H1 (cell line): ENCODE data around the gene MBD3L2B.

ENCODE experiments used
- CTCF ChIP-seq, 3 experiments: IDR thresholded peaks; 1 replicate in 2 of 3; 2 replicates in 1 of 3; pipeline versions ENCODE4 v1.5.1 to v1.6.1; 2011; ENCODE audit warnings: low read length in 3 of 3, mild to moderate bottlenecking in 3 of 3, inconsistent platforms in 2 of 3, low read depth in 1 of 3, moderate library complexity in 1 of 3; ENCODE audit not compliant: insufficient read depth in 1 of 3; ENCODE audit errors: control extremely low read depth in 1 of 3
- EGR1 ChIP-seq: IDR thresholded peaks from 2 replicates; pipeline ENCODE4 v1.6.1; 2011; ENCODE audit warnings: low read depth, low read length, borderline replicate concordance
- EP300 ChIP-seq, 2 experiments: IDR thresholded peaks; 1 replicate in 1 of 2; 2 replicates in 1 of 2; pipeline ENCODE4 v1.6.1; 2011 to 2012; ENCODE audit warnings: low read depth in 2 of 2, low read length in 2 of 2, mild to moderate bottlenecking in 2 of 2, borderline replicate concordance in 1 of 2, inconsistent platforms in 1 of 2, moderate library complexity in 1 of 2
- EZH2 ChIP-seq: fragments of 200-600 bp; sonication (generic); IDR thresholded peaks from 2 replicates; pipeline ENCODE4 v1.7.1; 2012; ENCODE audit warnings: low read depth, mild to moderate bottlenecking, moderate library complexity, low read length, inconsistent platforms; ENCODE audit not compliant: severe bottlenecking
- POLR2A ChIP-seq, 2 experiments: IDR thresholded peaks; 1 replicate in 1 of 2; 2 replicates in 1 of 2; pipeline ENCODE4 v1.6.1; 2011; ENCODE audit warnings: low read depth in 2 of 2, low read length in 2 of 2, mild to moderate bottlenecking in 2 of 2; ENCODE audit errors: control extremely low read depth in 1 of 2
- RAD21 ChIP-seq, 2 experiments: IDR thresholded peaks in 1 of 2; conservative IDR thresholded peaks in 1 of 2; 2 replicates each; pipeline ENCODE4 v1.6.1; 2011; ENCODE audit warnings: low read depth in 2 of 2, low read length in 2 of 2, improper control_type of control experiment in 1 of 2, inconsistent platforms in 1 of 2, mild to moderate bottlenecking in 1 of 2, moderate library complexity in 1 of 2
- SIN3A ChIP-seq, 2 experiments: IDR thresholded peaks in 1 of 2; conservative IDR thresholded peaks in 1 of 2; 2 replicates each; pipeline ENCODE4 v1.6.1; 2011 to 2012; ENCODE audit warnings: low read length in 2 of 2, improper control_type of control experiment in 1 of 2, low read depth in 1 of 2, mild to moderate bottlenecking in 1 of 2
- SP1 ChIP-seq: IDR thresholded peaks from 2 replicates; pipeline ENCODE4 v1.6.1; 2011; ENCODE audit warnings: low read depth, low read length
- TCF12 ChIP-seq: IDR thresholded peaks from 2 replicates; pipeline ENCODE4 v1.6.1; 2011; ENCODE audit warnings: low read depth, mild to moderate bottlenecking, low read length
- YY1 ChIP-seq: IDR thresholded peaks from 2 replicates; pipeline ENCODE4 v1.6.1; 2011; ENCODE audit warnings: low read depth, mild to moderate bottlenecking, low read length

GRCh38 chr19:7068599-7068998, 47.4 kb upstream of the MBD3L2B start:
- no peak for TF ChIP-seq TCF12
- TF ChIP-seq CTCF (IDR thresholded peaks at IDR 0.05; ENCODE audit: control extremely low read depth in 1 of 3, insufficient read depth in 1 of 3, low read depth in 1 of 3, low read length in 3 of 3), result no peak
- TF ChIP-seq SIN3A (conservative IDR thresholded peaks at IDR 0.05 in 1 of 2, IDR thresholded peaks at IDR 0.05 in 1 of 2; ENCODE audit: low read depth in 1 of 2, low read length in 2 of 2), result no peak
- TF ChIP-seq RAD21 (IDR thresholded peaks at IDR 0.05 in 1 of 2, conservative IDR thresholded peaks at IDR 0.05 in 1 of 2; ENCODE audit: low read depth in 2 of 2, low read length in 2 of 2), result no peak
- no peak for TF ChIP-seq EZH2
- TF ChIP-seq YY1, result no peak
- TF ChIP-seq EGR1, result no peak
- TF ChIP-seq SP1, result no peak
- no peak for TF ChIP-seq POLR2A (IDR thresholded peaks at IDR 0.05; ENCODE audit: control extremely low read depth in 1 of 2, low read depth in 2 of 2, low read length in 2 of 2)
- TF ChIP-seq EP300 (IDR thresholded peaks at IDR 0.05; ENCODE audit: borderline replicate concordance in 1 of 2, low read depth in 2 of 2, low read length in 2 of 2), result no peak
